ENCODE data around the gene PDE4C.

Gene PDE4C

GRCh38 chr19:18225702-18226468 is at the start of gene PDE4C:
TSS of gene PDE4C (minus strand) at chr19:18226438. CDS start at chr19:18226415, 23 bp downstream.
- no peak for FAIRE-seq

GRCh38 chr19:18274781-18275356 is 48.6 kb upstream of the PDE4C start:
- no peak for FAIRE-seq

GRCh38 chr19:18274219-18274780 is 48.1 kb upstream of the PDE4C start, which contains the start of gene IQCN:
TSS of gene IQCN (minus strand) at chr19:18274452. CDS start at chr19:18269478, 4,974 bp downstream.
- no peak for FAIRE-seq

GRCh38 chr19:18273561-18274218 is 47.5 kb upstream of the PDE4C start:
- no peak for FAIRE-seq

GRCh38 chr19:18271433-18271841 is 45.2 kb upstream of the PDE4C start:
- no peak for FAIRE-seq

GRCh38 chr19:18270326-18270725 is 44.1 kb upstream of the PDE4C start:
- FAIRE-seq = no peak

- FAIRE-seq = no peak
Observed at GRCh38 chr19:18269070-18269723, 43.0 kb upstream of the PDE4C start.

GRCh38 chr19:18266771-18267686 is 40.8 kb upstream of the PDE4C start:
- FAIRE-seq = no peak

- FAIRE-seq = no peak
Observed at GRCh38 chr19:18265582-18265981, 39.3 kb upstream of the PDE4C start.

GRCh38 chr19:18264971-18265540 is 38.8 kb upstream of the PDE4C start:
- FAIRE-seq = no peak

- no peak for FAIRE-seq
Observed at GRCh38 chr19:18264137-18264854, 38.1 kb upstream of the PDE4C start.

- no peak for FAIRE-seq
Observed at GRCh38 chr19:18263324-18264136, 37.3 kb upstream of the PDE4C start.

- no peak for FAIRE-seq
Observed at GRCh38 chr19:18262917-18263316, 36.7 kb upstream of the PDE4C start.

GRCh38 chr19:18262144-18262543 is 35.9 kb upstream of the PDE4C start:
- no peak for FAIRE-seq

- FAIRE-seq = no peak
Observed at GRCh38 chr19:18261474-18261873, 35.2 kb upstream of the PDE4C start.

GRCh38 chr19:18259893-18260292 is 33.7 kb upstream of the PDE4C start:
- no peak for FAIRE-seq

GRCh38 chr19:18257503-18258470 is 31.5 kb upstream of the PDE4C start:
- no peak for FAIRE-seq

Data from colon (tissue), 2 donors.